A172 (cell line): Measurements from ENCODE around the gene SLC4A7. TPM values are rescaled to one million over a fixed set of nuclear protein-coding genes. Genes with fewer than 3 reads are reported as not detected.
"Not testable (repeated sequence)": the region's sequence is repeated elsewhere in the genome, so short reads cannot be mapped to it uniquely, and the experiment has no call there.

Experiments
- DNase-seq: peaks from one replicate; pipeline ENCODE4 v3.0.0-alpha.2; 2015; ENCODE audit warnings: low spot score
- total RNA-seq: library from RNA; depleted of rRNA; stranded (reverse); fragments of >200 nt; shearing (Covaris generic); gene quantifications from 2 replicates; pipeline ENCODE4 v1.2.3, GENCODE V29; 2014

The SLC4A7 gene
- total RNA-seq, 1 experiment from 2014 or later, result 80.6 TPM

DNA sequence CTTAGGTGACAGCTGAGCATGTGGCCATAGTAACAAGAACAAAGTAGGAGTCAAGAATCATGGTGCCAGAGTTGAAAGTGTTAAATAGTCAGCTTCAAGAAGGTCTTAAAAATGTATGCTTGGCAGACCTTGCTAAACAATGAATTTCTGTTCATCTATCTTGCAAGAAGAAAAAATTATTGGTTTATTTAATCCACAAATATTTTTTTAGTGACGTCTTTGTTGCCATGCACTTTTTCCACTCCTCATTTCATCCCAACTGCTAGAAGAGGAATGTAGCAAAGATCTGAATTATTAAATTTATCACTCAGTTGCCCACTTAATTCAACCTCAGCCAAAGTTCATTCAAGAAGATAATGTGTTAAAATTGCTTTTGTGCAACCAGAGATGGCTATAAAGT lies 3.2 kb upstream of the SLC4A7 start:
- no peak for DNase-seq

DNA sequence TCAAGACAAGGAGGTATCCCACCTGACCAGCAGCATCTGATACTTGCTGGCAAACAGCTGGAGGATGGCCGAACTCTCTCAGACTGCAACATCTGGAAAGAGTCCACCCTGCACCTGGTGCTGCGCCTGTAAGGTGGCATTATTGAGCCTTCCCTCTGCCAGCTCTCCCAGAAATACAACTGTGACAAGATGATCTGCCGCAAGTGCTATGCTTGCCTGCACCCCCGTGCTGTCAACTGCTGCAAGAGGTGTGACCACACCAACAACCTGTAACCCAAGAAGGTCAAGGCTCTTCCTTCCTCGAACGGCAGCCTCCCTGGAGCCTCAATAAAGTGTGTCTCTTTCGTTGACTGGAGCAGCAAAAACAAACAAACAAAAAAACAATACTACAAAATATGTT lies 2.2 kb upstream of the SLC4A7 start:
- no peak for DNase-seq

DNA sequence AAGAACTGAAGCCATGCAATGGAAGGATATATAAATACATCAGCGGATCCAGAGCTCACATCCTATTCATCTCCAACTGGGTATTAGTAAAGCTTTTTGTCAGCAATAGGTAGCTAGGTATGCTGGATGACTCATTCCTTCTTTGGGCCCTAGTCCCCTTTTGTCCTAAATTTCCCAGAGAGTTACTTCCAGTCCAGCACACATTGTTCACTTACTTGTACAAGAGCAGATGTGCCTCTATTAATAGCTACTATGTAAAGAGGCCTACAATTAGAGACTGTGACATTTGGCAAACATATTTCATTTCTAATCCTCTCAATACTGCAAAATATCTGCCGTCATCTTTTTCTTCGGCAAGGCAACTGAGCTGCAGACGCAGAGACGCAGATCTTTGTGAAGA lies 1.7 kb upstream of the SLC4A7 start:
- no peak for DNase-seq

DNA sequence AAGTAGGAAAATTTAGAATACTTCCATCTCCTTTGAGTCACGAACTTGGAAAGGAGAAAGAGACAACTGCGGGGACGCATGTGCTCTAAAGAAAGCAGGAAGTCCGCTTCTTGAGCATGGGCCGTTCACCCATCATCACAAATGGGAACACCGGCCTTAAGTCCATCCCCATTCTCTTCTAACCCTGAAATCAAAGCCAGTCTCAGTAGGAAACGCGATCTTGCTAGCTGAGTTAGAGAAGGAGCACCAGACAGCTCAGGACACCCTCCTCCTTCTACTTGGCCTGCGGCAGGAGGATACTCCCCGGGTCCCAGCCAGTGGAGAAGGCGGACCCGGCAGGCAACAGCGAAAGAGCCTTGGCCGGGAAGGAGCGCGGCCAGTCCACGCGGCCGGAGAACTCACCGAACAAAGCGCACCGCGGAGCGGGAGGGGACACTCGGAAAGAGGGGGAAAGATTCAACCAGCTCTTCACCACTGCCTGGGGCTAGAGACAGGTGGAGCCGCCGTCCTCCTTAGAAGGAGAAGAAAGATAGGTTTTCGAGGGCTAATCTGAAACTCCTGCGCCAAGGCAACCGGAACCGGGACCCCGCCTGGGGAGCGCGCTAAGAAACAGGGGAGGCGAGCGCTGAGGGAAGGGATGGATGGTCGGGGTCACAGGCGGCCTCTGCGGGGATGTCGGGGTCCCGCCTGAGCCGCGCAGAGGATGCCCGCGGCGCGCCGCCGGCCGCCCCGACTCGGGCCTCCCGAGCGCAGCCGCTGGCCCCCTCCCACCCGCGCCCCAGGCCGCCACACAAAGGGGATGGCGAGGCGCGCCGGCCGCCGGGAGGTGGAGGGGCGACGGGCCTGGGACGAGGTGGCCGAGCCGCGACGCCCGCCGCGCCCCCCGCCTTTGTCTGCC lies 818 bp downstream of the SLC4A7 start:
- peak; percentile 60 for DNase-seq

DNA sequence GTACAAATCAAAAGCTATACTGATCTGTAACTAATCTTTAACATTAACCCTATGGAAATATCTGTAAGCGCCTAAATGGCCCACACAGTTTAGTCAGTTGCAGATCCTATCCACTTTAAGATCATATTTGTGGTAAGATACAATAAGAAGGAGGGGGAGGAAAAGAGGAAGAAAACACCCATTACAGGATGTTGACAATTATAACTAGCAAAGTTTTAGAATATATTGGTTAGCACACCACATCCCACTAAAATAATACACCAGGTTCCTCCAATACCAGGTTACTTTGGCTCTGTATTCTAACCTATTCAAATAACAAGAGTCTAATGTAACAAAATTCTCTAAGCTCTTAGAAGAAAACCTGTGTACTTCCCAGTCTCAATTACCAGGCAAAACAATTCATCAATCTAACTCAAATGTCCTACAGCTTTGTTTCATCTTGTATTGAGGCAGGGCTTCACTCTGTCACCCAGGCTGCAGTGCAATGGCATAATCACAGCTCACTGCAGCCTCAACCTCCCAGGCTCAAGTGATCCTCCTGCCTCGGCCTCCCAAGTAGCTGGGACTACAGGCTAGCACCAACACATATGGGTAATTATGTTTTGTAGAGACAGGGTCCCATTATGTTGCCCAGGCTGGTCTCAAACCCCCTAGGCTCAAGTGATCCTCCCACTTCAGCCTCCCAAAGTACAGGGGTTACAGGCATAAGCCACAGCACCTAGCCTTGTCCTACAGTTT lies 4.2 kb downstream of the SLC4A7 start:
- DNase-seq, result no peak

DNA sequence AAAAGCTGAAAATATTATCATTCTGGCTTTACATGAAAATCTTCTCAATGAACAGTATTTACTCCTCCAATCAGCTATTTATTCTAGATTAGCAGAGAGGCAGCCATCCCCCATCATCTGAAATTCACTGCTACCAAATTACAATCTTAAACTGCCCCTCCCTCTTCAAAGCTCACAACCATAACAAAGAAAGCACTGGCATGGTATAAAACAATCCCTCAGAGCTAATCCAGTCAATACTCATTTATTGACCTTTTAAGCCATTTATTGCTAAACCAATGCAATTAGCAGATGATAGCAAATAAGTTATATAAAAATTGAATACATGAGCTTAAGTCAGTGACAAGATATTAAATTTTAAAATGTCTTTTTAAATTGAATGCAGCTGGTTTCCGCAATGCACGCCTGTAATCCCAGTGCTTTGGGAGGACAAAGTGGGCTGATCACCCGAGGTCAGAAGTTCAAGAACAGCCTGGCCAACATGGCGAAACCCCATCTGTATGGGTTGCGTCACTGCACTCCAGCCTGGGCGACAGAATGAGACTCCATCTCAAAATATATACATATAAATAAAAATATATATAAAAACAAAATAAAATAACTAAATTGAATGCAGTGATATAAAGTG lies 12.1 kb downstream of the SLC4A7 start:
- no peak for DNase-seq

DNA sequence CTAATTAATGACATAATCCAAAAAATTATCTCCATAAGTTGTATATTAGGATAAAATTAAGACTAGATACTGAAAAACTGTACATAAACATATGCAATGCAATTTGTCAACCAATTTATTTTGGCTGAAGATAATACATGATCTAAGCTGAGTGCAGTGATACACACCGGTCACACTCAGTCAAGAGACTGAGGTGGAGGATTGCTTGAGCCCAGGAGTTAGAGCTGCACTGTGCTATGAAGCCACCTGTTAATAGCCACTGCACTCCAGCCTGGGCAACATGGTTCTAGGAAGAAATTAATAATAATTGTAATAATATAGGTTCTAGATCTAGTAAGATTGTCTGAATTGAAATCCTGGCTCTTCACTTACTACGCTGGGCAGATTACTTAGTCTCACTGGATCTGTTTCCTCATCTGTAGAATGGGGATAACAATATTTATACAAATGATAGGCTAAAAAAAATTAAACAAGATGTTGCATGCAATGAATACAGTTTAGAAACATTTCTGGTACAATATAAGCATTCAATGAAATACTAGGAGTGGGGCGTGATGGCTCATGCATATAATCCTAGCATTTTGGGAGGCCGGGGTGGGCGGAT lies 15.8 kb downstream of the SLC4A7 start:
- DNase-seq, result no peak

DNA sequence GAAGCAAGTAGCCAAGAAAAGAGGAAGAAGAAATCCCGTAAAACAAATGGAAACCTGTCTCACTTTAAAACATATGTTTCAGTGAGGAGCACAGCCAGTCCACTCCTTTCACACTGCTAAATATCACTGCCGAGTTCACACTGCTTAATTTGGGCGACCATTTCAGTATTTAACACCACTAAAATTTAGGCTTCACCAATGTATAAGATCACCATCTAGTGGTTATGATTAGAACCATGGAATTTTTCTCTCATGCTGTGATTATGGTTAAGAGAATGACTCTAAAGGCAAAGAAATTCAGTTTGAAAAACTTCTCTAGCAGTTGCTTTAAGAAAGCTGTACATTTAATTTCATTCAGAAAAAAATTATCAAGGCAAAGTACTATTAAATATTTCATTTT lies 16.6 kb downstream of the SLC4A7 start:
- peak; percentile 59 for DNase-seq

DNA sequence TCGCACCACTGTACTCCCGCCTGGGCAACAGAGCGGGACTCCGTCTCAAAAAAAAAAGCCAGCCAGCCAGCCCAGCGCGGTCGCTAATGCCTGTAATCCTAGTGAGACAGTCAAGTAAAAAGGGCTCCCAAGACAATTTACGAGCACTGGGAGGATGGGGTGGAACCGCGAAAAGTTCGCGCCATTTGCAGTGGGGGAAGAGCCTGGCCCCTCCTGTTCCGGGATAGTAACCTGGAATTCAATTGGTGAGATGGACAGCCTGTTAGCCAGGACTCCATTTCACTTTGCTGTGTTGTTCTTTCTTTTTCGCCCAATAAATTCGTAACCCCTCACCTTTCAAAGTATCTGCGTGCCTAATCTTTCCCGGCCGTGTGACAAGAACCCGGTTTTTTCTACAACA lies 19.5 kb downstream of the SLC4A7 start:
- no peak for DNase-seq

DNA sequence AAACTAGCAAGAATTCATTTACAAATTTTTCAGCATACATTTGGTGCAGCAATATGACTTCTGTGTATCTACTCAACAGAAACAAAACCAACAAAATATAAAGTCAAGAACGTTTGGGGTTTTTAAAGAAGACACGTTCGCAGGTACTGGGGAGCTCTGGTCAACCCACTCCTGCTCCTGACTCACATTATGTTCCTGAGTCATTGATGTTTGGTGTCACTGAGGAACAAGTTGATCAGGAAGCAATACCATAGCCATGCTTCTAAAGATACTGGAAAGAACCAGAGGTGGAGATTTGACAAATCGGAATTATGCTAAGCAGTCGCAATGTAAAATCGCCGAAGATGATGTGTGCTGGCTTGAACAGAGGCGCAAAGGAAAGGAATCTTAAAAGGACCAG lies 22.0 kb downstream of the SLC4A7 start:
- DNase-seq, result no peak

DNA sequence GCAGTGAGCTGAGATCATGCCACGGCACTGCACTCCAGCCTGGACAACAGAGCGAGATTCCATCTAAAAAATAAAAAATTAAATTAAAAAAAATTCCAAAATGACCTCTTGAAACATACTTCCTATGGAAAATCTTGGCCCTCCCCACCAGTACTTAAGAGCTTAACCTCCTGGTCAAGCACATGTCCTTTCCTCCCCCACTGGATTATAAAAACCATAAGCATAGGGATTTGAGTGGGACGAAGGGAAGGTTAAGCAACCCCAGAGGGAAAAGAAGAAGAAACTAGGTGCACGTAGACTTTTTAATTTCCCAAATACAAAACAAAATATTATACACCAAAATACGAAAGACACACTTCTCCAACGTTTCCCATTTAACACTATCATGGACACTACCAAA lies 25.3 kb downstream of the SLC4A7 start:
- DNase-seq, result no peak

DNA sequence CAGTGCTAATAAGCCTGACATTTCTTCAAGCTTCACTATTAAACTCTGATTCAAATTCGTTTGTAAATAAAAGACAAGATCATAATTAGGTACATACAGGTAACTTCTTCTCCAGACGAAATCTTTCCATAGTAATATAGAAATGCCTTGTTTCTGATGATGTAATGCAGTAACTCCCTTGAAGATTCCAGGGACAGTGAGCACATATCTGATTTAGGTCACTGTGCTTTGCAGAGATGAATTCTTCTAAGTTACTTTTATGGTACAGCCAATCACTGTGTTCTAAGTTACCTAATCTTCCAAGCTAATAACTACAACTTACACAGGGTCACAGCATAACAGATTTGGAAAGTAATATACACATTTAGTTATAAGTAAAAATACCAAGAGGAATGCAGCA lies 27.6 kb downstream of the SLC4A7 start:
- no peak for DNase-seq

DNA sequence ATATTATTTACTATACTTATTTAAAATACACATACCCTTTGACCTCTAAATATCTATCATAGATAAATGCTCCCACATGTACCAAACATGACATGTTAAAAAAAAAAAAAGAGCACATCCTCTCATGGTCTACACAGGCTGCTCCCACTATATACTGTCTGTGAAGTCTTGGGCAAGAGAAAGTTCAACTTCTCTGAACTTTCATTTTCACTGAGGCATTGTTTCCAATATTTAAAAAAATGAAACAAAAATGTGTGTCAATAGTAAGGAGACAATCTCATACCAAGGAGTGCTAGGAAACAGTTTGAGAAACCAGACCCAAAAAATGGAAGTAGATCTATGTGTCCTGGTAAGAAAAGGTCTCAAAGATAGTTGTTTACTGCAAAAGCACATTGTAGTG lies 29.3 kb downstream of the SLC4A7 start:
- no peak for DNase-seq

DNA sequence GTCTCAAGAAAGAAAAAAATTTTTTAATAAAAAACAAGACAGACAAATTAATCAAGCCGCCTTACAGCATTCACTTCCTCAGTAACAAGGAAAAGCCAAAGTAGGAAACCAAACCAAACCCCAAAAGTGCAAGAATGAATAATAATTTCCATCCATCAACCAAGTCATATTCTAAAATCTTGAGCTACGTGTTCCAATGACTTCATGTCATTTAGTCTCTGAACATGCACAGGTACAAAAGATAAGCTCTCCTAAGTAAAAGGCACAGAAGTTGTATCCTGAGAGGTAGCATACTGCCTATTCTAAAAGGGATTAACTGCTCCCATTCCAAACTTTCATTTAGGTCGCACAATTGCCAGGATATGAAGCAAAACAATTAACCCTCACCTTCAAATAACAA lies 29.7 kb downstream of the SLC4A7 start:
- DNase-seq, result no peak

DNA sequence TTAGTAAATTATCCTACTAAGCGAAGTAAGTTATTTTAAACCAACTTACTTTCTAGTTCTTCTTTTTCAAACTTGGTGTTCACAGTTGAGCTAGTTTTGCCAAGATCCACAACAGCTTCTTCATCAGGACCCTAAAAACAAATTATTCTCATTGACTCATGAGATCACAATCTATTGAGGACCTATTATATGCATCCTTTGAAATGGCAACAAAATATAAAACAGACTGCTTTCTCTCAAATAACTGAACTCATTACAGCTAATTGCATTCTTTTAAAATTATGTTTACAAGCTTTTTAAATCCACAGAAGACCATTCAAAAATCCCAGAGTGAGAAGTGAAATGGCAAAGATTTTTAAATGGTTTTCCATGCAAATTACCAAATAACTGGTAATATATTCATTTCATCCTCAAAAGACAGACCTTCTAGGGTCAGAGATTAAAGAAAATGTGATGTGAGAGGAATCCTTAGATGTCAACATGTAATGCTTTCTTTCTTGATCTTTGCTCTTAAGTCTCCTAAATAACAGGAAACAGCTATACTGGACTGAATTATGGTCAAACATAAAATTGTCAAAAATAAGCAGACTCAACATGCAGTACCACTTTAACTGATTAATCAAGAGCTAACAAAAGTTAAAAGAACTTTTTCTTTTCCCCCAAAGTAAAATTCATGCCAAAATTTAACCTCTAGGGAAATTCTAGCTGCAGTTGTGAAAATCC lies 31.7 kb downstream of the SLC4A7 start:
- DNase-seq, result no peak

DNA sequence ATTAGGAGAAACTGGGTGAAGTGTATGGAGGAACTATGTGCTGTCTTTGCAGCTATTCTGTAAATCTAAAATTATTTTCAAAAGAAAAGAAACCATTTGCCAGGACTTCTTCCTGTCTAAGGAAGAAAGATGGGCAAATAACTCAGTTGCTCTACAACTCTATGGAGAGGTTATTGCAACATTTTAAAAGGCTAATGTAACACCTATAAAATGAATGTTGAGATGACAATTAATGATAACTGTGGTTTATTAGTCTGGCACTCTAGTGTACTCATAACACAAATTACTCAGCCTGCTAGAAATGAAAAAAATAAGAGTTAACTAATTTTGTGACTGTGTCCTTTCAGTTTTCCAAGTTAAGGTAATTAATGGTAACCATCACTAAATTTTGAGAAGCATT lies 32.3 kb downstream of the SLC4A7 start:
- DNase-seq, result no peak

DNA sequence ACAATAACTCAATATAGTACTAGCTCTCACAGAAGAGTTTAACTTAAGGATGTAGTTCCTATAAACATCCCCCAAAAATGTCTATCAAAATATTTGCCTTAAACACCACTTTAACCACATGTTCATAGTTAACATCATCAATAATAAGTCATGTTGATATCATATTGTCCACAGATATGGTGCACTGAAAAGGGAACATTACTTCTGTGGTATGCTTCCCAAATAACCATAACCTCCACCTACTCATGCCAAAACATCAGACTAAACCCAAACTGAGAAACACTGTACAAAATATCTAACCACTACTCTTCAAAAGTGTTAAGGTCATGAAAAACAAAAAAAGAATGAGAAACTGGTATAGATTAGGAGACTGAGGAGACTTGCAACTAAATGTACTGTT lies 32.9 kb downstream of the SLC4A7 start:
- DNase-seq, result no peak

DNA sequence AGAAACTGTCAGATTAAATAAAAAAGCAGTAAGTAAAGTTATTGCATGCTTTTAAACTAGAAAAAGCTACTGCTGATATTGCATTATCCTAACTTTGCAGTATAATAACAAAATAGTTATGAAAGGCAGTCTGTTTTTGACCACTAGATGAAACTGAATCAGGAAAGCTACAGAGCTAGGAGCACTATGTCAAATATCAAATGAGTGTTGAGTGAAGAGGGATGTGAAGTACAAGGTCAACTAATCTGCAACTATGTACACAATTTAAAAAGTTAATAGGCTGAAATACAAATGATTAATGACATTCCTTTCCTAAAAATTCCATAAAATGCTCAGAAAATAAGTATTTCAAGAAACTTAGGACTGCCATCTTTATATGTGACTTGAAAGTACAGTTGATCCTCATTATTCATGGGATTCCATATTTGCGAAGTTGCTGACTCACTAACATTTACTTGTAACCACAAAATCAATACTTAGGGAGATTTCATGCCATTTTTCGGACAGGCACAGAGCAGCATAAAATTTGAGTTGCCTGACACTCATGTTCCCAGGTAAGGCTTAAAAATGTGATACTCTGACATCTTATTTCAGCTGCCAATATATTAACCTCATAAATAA lies 34.5 kb downstream of the SLC4A7 start:
- no peak for DNase-seq

DNA sequence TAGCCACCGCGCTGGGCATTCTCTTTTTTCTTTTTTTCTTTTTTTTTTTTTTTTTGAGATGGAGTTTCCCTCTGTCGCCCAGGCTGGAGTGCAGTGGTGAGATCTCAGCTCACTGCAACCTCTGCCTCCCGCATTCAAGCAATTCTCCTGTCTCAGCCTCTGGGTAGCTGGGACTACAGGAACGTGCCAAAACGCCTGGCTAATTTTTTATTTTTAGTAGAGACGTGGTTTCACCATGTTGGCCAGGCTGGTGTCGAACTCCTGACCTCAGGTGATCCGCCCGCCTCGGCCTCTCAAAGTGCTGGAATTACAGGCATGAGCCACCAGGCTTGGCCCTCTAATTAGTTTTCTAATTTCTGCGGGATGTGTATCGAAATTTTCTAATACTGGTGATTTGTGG lies 41.2 kb downstream of the SLC4A7 start:
- DNase-seq, result not testable (repeated sequence)

DNA sequence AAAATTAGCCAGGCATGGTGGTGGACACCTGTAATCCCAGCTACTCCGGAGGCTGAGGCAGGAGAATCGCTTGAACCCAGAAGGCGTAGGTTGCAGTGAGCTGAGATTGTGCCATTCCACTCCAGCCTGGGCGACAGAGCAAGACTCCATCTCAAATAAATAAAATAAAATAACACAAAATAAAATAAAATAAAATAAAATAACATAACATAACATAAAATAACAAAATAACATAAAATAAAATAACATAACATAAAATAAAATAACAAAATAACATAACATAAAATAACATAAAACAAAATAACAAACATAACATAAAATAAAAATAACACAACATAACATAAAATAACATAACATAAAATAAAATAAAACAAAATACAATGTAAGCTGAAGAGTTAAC lies 45.8 kb downstream of the SLC4A7 start:
- DNase-seq, result not testable (repeated sequence)

DNA sequence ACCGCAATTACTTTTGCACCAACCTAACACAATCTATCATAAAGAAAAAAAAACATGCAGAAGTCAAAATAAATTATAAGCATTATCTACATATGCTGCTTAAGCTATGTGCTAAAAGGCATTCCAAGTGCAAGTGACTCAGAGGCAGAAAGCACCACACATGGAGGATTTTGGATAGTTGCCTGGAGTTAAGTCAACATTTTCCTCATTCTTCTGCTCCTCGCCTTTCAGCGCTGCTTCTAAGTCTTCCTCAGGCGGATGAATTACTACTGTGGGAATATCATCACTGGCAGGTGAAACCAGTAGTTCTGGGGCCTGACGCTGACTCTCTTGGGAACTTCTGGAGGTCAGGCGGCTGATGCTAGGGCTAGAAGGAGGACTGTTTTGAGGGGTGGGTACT lies 53.1 kb downstream of the SLC4A7 start:
- peak; percentile 99 for DNase-seq
